WTC11 (cell line): ENCODE measurements around the gene ZAR1L. TPM values are rescaled to one million over a fixed set of nuclear protein-coding genes. Genes with fewer than 3 reads are reported as not detected.

Experiments
- ATAC-seq: fragments of 200-7000 bp; cut with Tn5 transposase; 2 replicates; pipeline ENCODE4 v1.10.0; 2021; ENCODE audit warnings: mild to moderate bottlenecking, moderate library complexity
- CTCF ChIA-PET: fragments of 300-600 bp; sonication (Branson Sonifier 250); formaldehyde crosslinking; loops from one replicate; lab custom pipeline; 2021; ENCODE audit warnings: antibody characterized with exemption; lab: Charles Lee
- POLR2A ChIA-PET: fragments of 350-600 bp; sonication (Branson Sonifier 250); formaldehyde crosslinking; loops from one replicate; lab custom pipeline; 2021; ENCODE audit warnings: antibody characterized with exemption; lab: Charles Lee
- DNase-seq: peaks from one replicate; pipeline ENCODE4 v3.0.0; 2021; ENCODE audit warnings: low spot score
- H3K27ac Mint-ChIP-seq: 2 replicates; pipeline ENCODE4 v1.8.0; 2021; ENCODE audit warnings: mixed read lengths
- H3K27me3 Mint-ChIP-seq: 2 replicates; pipeline ENCODE4 v1.8.0; 2021; ENCODE audit warnings: low read depth, mild to moderate bottlenecking, moderate library complexity, mixed read lengths
- H3K36me3 Mint-ChIP-seq: 2 replicates; pipeline ENCODE4 v1.8.0; 2021; ENCODE audit warnings: mixed read lengths
- H3K4me1 Mint-ChIP-seq: 2 replicates; pipeline ENCODE4 v1.8.0; 2022; ENCODE audit warnings: mixed read lengths
- H3K4me3 Mint-ChIP-seq: 2 replicates; pipeline ENCODE4 v1.8.0; 2021; ENCODE audit warnings: mild to moderate bottlenecking, moderate library complexity, mixed read lengths
- H3K9me3 Mint-ChIP-seq: 2 replicates; pipeline ENCODE4 v1.8.0; 2021; ENCODE audit warnings: mixed read lengths
- CREM ChIP-seq: sonication (generic); formaldehyde crosslinking; IDR thresholded peaks from 2 replicates; pipeline ENCODE4 v1.8.1; 2022; ENCODE audit warnings: mild to moderate bottlenecking, missing genetic modification reagents, moderate library complexity
- ESRRA ChIP-seq: sonication (generic); formaldehyde crosslinking; IDR thresholded peaks from 2 replicates; pipeline ENCODE4 v1.8.1; 2022; ENCODE audit warnings: mild to moderate bottlenecking, missing genetic modification reagents, borderline replicate concordance
- FOXJ3 ChIP-seq: sonication (generic); formaldehyde crosslinking; IDR thresholded peaks from 2 replicates; pipeline ENCODE4 v1.9.0; 2021; ENCODE audit warnings: missing genetic modification reagents, mild to moderate bottlenecking, borderline replicate concordance
- FOXP1 ChIP-seq: sonication (generic); formaldehyde crosslinking; IDR thresholded peaks from 2 replicates; pipeline ENCODE4 v1.8.0; 2022; ENCODE audit warnings: missing genetic modification reagents, mild to moderate bottlenecking, moderate library complexity, borderline replicate concordance
- KAT7 ChIP-seq: sonication (generic); formaldehyde crosslinking; IDR thresholded peaks from 2 replicates; pipeline ENCODE4 v1.8.1; 2023; ENCODE audit warnings: missing genetic modification reagents, mild to moderate bottlenecking, borderline replicate concordance
- MXD4 ChIP-seq: fragments of 250-450 bp; sonication (Bioruptor Pico); IDR thresholded peaks from 2 replicates; pipeline ENCODE4 v1.8.0; 2021; ENCODE audit warnings: mild to moderate bottlenecking, moderate library complexity, borderline replicate concordance
- NR1H2 ChIP-seq: sonication (generic); formaldehyde crosslinking; IDR thresholded peaks from 2 replicates; pipeline ENCODE4 v1.9.0; 2021; ENCODE audit warnings: mild to moderate bottlenecking, moderate library complexity, missing genetic modification reagents
- ZBTB21 ChIP-seq: sonication (generic); formaldehyde crosslinking; IDR thresholded peaks from 2 replicates; pipeline ENCODE4 v1.8.1; 2023; ENCODE audit warnings: mild to moderate bottlenecking, missing genetic modification reagents, borderline replicate concordance
- ZNF416 ChIP-seq: fragments of 250-450 bp; sonication (Bioruptor Pico); IDR thresholded peaks from 2 replicates; pipeline ENCODE4 v1.9.0; 2021; ENCODE audit warnings: mild to moderate bottlenecking, inconsistent platforms
- total RNA-seq: library from RNA; stranded (reverse); gene quantifications from 3 replicates; pipeline ENCODE4 v1.2.3, GENCODE V29; 2021
- TF ChIP-seq, protein P1 (sequence below): sonication (generic); formaldehyde crosslinking; IDR thresholded peaks from 2 replicates; pipeline ENCODE4 v1.8.1; 2023; ENCODE audit warnings: mild to moderate bottlenecking, missing genetic modification reagents, moderate library complexity
- TF ChIP-seq, protein P2 (sequence below): fragments of 250-450 bp; sonication (Bioruptor Pico); IDR thresholded peaks from 2 replicates; pipeline ENCODE4 v1.9.0; 2021; ENCODE audit warnings: mild to moderate bottlenecking
- TF ChIP-seq, protein P3 (sequence below): fragments of 250-450 bp; sonication (Bioruptor Pico); conservative IDR thresholded peaks from 2 replicates; pipeline ENCODE4 v1.9.0; 2021; ENCODE audit warnings: mild to moderate bottlenecking
- TF ChIP-seq, protein P4 (sequence below): sonication (generic); formaldehyde crosslinking; IDR thresholded peaks from 2 replicates; pipeline ENCODE4 v1.8.0; 2022; ENCODE audit warnings: mild to moderate bottlenecking, missing genetic modification reagents
- TF ChIP-seq, protein P5 (sequence below): sonication (generic); formaldehyde crosslinking; IDR thresholded peaks from 2 replicates; pipeline ENCODE4 v1.8.1; 2023; ENCODE audit warnings: mild to moderate bottlenecking, missing genetic modification reagents, moderate library complexity
- TF ChIP-seq, protein P6 (sequence below): sonication (generic); formaldehyde crosslinking; IDR thresholded peaks from 2 replicates; pipeline ENCODE4 v1.8.0; 2022; ENCODE audit warnings: mild to moderate bottlenecking, missing genetic modification reagents
- TF ChIP-seq, protein P7 (sequence below): sonication (generic); formaldehyde crosslinking; IDR thresholded peaks from 2 replicates; pipeline ENCODE4 v1.8.0; 2022; ENCODE audit warnings: missing genetic modification reagents

ZAR1L gene
- total RNA-seq, 1 experiment from 2014 or later, result 0.33 TPM

DNA sequence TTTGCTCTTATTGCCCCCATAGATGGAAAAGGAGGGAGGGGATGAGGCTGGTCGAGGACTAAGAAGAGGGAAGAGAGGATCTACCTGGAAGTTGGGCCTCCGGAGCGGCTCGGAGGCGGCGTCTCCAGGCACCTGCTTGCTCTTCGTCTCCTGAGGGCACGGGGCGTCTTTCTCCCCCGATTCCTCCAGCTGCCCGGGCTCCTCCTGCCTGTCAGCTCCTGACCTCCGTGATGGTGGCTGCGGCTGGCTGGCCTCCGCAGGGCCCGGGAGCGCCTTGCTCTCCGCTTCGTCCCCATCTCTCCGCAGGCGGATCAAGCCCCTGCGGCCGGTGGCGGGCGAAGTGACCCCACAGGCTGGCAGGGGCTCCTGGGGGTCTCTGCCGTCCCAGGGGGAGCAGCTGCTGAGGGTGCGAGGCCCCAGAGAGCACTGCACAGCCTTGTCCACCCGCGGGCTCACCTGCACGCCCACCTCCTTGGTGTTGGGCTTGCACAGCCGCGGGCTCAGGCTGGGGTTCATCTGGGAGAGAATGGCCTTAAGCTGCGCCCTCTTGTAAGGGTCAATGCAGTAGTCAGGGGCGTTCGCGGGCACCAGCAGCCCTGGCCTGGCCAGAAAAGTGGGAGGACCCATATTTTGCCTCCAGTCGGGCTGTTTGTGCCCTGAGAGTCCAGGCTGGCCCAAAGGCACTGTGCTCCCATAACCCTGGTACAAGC lies 3.8 kb downstream of the ZAR1L start:
- TF ChIP-seq FOXP1 (CRISPR knock-in tag) (no peak), NR1H2 (CRISPR knock-in tag) (no peak), ZNF416 (CRISPR knock-in tag) (no peak), KAT7 (CRISPR knock-in tag) (no peak), MXD4 (CRISPR knock-in tag) (no peak), ZBTB21 (no peak), ESRRA (no peak), FOXJ3 (CRISPR knock-in tag) (no peak), CREM (CRISPR knock-in tag) (no peak)
- TF ChIP-seq, protein P1, sequence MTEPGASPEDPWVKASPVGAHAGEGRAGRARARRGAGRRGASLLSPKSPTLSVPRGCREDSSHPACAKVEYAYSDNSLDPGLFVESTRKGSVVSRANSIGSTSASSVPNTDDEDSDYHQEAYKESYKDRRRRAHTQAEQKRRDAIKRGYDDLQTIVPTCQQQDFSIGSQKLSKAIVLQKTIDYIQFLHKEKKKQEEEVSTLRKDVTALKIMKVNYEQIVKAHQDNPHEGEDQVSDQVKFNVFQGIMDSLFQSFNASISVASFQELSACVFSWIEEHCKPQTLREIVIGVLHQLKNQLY (CRISPR knock-in tag), result no peak
- TF ChIP-seq, protein P2, sequence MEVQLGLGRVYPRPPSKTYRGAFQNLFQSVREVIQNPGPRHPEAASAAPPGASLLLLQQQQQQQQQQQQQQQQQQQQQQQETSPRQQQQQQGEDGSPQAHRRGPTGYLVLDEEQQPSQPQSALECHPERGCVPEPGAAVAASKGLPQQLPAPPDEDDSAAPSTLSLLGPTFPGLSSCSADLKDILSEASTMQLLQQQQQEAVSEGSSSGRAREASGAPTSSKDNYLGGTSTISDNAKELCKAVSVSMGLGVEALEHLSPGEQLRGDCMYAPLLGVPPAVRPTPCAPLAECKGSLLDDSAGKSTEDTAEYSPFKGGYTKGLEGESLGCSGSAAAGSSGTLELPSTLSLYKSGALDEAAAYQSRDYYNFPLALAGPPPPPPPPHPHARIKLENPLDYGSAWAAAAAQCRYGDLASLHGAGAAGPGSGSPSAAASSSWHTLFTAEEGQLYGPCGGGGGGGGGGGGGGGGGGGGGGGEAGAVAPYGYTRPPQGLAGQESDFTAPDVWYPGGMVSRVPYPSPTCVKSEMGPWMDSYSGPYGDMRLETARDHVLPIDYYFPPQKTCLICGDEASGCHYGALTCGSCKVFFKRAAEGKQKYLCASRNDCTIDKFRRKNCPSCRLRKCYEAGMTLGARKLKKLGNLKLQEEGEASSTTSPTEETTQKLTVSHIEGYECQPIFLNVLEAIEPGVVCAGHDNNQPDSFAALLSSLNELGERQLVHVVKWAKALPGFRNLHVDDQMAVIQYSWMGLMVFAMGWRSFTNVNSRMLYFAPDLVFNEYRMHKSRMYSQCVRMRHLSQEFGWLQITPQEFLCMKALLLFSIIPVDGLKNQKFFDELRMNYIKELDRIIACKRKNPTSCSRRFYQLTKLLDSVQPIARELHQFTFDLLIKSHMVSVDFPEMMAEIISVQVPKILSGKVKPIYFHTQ (CRISPR knock-in tag), result no peak
- TF ChIP-seq, protein P3, sequence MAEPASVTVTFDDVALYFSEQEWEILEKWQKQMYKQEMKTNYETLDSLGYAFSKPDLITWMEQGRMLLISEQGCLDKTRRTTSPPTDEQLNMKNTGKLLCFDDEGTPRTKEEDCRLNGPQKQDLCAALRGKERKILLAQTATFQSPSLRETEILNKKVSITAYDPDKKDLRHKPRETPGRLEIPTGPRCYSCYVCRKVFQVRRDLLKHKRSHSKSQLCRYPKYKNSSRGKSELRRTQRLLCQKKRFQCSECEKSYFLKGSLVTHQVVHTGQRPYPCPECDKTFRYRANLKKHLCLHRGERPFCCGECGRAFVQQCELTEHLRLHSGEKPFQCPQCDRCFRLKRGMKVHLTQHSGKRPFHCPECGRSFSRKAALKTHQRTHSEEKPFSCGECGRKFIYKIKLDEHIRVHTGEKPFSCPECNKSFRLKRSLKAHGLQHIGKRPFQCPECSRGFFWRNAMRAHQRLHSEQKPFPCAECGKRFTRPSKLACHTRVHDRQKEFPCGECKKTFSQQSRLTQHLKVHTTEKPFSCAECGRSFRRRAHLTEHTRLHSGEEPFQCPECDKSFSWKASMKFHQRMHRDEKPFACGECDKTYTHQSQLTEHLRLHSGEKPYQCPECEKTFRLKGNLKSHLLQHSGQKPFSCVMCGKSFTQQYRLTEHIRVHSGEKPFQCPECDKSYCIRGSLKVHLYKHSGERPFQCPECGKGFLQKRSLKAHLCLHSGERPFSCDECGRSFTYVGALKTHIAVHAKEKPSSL, result no peak
- TF ChIP-seq, protein P4, sequence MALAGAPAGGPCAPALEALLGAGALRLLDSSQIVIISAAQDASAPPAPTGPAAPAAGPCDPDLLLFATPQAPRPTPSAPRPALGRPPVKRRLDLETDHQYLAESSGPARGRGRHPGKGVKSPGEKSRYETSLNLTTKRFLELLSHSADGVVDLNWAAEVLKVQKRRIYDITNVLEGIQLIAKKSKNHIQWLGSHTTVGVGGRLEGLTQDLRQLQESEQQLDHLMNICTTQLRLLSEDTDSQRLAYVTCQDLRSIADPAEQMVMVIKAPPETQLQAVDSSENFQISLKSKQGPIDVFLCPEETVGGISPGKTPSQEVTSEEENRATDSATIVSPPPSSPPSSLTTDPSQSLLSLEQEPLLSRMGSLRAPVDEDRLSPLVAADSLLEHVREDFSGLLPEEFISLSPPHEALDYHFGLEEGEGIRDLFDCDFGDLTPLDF, result no peak
- TF ChIP-seq, protein P5, sequence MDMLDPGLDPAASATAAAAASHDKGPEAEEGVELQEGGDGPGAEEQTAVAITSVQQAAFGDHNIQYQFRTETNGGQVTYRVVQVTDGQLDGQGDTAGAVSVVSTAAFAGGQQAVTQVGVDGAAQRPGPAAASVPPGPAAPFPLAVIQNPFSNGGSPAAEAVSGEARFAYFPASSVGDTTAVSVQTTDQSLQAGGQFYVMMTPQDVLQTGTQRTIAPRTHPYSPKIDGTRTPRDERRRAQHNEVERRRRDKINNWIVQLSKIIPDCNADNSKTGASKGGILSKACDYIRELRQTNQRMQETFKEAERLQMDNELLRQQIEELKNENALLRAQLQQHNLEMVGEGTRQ (CRISPR knock-in tag), result no peak
- TF ChIP-seq, protein P6, sequence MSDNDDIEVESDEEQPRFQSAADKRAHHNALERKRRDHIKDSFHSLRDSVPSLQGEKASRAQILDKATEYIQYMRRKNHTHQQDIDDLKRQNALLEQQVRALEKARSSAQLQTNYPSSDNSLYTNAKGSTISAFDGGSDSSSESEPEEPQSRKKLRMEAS (CRISPR knock-in tag), result no peak
- TF ChIP-seq, protein P7, sequence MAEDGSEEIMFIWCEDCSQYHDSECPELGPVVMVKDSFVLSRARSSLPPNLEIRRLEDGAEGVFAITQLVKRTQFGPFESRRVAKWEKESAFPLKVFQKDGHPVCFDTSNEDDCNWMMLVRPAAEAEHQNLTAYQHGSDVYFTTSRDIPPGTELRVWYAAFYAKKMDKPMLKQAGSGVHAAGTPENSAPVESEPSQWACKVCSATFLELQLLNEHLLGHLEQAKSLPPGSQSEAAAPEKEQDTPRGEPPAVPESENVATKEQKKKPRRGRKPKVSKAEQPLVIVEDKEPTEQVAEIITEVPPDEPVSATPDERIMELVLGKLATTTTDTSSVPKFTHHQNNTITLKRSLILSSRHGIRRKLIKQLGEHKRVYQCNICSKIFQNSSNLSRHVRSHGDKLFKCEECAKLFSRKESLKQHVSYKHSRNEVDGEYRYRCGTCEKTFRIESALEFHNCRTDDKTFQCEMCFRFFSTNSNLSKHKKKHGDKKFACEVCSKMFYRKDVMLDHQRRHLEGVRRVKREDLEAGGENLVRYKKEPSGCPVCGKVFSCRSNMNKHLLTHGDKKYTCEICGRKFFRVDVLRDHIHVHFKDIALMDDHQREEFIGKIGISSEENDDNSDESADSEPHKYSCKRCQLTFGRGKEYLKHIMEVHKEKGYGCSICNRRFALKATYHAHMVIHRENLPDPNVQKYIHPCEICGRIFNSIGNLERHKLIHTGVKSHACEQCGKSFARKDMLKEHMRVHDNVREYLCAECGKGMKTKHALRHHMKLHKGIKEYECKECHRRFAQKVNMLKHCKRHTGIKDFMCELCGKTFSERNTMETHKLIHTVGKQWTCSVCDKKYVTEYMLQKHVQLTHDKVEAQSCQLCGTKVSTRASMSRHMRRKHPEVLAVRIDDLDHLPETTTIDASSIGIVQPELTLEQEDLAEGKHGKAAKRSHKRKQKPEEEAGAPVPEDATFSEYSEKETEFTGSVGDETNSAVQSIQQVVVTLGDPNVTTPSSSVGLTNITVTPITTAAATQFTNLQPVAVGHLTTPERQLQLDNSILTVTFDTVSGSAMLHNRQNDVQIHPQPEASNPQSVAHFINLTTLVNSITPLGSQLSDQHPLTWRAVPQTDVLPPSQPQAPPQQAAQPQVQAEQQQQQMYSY (CRISPR knock-in tag), result no peak
- Mint-ChIP-seq H3K27me3 (no peaks in the 10 kb centered on the region; the same call in 1 of the 2 replicates), H3K4me3 (no peak overlapping the region), H3K36me3 (no peaks in the 10 kb centered on the region), H3K27ac (no peak overlapping the region), H3K9me3 (no peaks in the 10 kb centered on the region), H3K4me1 (peaks cover 12% of the 10 kb centered on the region)
- POLR2A ChIA-PET, result no interaction called here
- DNase-seq (no peak), ATAC-seq (no peak)
- CTCF ChIA-PET, result interaction anchor here (1.2 kb wide), 1 partner anchor 66 kb away, joined by 3 read pairs; no protein-coding TSS in a partner anchor
